GM20431 (cell line): ENCODE results near the gene PCGF1.

ENCODE experiments used
- in situ Hi-C: fragments of 300-500 bp; cut with MseI, MboI; formaldehyde crosslinking; loops from one replicate; pipeline ENCODE4 v1.15.0; 2020; ENCODE audit warnings: low sequenced_read_pairs; ENCODE audit not compliant: unreplicated experiment

The PCGF1 gene

DNA sequence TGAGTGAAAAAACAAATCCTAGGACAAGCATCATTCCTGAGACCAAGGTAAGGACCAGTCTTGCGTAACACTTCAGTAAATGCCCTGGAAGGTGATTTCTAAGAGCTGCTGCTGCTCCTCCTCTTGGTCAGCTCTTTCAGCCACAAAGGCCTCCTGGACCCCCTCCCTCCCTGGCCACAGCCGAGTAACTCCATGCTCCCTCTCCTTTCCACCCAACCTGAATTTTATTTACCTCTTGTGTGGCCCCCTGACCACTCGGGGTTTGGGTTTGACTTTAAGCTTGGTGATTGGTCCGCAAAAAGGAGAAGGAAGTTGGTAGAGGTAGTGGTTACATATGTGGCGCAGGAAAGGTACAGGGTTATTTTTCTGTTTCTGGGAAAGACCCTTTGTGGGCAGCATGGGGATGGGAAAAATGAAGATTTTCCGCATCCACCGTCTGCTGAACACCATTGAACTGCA is 31.4 kb upstream of the PCGF1 start:
- in situ Hi-C loops, result no loop called here

DNA sequence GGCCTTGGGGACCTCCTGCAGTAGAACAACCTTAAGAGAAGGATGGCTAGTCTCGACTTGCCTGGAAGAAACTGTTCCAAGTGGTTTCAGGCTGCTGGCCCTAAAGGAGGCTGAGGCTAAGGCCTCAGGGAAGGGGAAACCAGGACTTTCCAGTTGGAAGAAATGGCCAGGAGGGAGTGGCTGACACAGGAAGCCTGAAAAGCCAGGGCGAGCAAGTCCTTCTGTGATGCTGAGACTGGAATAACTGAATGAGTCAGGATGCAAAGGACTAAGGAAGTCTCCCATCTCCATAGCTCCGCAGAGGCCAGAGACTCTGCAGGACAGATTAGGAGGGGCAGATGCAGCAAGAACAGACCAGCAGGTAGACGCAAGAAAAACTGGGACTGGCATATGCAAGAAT is 29.6 kb upstream of the PCGF1 start:
- in situ Hi-C loops, result no loop called here

DNA sequence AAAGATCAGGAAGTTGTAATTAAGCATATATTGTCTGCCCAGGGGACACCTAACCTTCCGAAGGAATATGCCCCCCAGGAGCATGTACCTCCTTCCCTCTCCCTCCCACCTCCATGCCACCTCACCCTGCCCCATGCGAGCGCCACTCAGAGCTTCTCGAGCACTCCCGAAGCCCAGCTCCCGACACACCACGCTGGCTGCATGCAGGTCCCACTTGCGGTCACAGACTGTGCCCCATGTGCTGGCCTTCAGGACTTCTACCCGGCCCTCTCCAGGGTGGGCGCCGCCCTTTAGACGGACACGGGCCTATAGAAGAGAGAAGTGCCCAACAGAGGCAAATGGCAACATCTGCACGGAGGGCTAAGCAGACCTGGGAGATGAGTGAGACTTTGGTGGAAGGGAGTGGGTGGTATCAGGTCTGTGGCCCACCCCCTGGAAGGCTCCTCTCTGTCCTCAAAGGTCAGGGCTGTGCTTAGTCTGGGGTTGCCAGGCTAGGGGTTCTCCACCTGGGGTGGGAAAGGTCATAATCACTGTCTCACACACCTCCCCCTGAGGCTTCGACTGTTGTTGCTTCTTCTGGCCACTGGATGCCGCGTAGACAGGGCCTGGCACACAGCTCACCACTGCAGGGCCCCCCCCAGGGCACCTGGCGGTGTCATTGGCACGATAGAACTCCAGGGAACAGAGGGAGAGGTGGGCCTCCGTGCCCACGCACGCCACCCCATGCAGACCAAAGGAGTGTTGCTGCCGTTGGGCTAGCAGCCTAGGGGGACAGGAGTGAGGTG is 28.9 kb upstream of the PCGF1 start:
- in situ Hi-C loops, result no loop called here

DNA sequence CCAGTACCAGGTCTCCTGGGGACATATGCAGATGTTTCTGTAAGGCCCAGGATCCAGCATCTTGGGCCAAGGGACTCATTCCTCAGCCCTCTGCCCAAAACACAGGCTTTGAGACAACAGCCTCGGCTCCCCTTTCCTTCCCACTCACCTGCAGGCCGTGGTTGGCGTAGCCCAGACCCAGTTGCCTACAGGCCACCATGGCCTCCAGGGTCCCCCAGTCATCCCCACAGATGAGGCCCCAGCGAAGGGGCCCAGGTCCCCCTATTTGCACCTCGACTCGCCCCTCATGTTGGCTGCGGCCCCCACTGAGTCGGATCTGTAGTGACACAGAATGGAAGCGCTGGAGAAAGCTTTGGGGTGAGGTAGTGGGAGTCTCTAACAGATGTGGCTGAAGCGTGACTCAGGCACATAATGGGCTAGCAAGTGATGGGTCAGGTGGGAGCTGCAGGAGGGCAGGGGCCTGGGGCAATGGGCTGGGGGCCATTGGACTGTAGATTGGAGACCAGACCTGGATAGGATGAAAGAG is 28.0 kb upstream of the PCGF1 start:
- in situ Hi-C loops, result no loop called here

GRCh38 chr2:74534411-74534810 is 26.9 kb upstream of the PCGF1 start:
- in situ Hi-C loops, result no loop called here

GRCh38 chr2:74533464-74533863 is 26.0 kb upstream of the PCGF1 start:
- in situ Hi-C loops, result no loop called here

GRCh38 chr2:74532222-74532621 is 24.7 kb upstream of the PCGF1 start:
- in situ Hi-C loops, result no loop called here

- in situ Hi-C loops, result no loop called here
Observed at GRCh38 chr2:74531666-74532065, 24.2 kb upstream of the PCGF1 start.

DNA sequence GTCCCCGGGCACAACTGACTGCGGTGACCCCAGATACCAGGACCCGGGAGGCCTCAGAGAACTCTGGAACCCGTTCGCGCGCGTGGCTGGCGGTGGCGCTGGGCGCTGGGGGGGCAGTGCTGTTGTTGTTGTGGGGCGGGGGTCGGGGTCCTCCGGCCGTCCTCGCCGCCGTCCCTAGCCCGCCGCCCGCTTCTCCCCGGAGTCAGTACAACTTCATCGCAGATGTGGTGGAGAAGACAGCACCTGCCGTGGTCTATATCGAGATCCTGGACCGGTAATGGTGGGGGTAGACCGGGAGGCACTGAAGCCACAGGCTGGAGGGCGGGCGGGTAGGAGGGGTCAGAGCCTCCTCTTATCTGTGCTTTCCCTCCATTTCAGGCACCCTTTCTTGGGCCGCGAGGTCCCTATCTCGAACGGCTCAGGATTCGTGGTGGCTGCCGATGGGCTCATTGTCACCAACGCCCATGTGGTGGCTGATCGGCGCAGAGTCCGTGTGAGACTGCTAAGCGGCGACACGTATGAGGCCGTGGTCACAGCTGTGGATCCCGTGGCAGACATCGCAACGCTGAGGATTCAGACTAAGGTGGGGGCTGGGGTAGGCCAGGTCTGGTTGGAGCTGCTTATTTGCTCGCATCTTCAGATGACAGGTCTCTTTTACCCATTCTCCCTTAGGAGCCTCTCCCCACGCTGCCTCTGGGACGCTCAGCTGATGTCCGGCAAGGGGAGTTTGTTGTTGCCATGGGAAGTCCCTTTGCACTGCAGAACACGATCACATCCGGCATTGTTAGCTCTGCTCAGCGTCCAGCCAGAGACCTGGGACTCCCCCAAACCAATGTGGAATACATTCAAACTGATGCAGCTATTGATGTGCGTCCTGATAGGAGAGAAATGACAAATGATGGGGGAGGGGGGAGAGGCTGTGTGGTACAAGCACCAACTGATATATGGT is 23.0 kb upstream of the PCGF1 start:
- in situ Hi-C loops, result no loop called here

GRCh38 chr2:74529357-74530238 is 22.1 kb upstream of the PCGF1 start, which contains the start of the genes AUP1 and HTRA2:
AUP1 (minus strand) TSS chr2:74529706; CDS start chr2:74529629, 77 bp downstream.
HTRA2 (plus strand) TSS chr2:74529933; CDS start chr2:74530007, 74 bp downstream.
- in situ Hi-C loops, result no loop called here

DNA sequence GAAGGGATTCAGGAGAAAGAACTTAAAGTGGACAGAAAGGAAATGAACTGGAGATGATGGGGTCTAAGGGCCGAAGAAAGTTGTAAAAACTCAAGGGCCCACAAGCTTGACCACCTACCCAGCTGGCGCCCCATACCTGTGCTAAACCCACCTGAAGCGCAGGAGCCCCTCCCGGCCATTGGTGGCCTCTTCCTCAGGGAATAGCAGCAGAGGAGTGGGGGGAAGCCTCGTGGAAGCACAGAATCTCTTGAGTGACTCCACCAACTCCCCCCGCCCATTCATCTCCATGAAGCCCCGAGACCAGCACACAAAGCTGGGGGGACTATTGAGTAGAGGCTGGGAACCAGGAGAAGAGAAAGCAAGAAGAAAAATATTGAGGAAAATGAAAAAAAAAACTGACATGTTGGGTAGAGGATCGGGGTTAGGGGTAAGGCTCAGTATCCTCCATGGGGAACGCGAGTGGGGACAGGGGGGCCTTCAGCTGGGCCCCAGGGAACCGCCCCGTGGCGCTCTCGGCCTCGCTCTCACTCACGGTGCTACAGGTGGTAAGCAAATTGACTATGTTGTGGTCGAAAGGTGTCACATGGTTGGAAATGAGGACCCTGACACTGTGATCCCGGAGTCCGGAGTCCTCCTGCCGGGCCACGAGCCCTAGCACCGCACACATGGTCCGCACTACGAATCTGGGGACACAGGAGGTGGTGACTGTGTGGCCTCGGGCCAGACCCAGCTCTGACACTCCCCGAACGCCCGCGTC is 21.3 kb upstream of the PCGF1 start:
- in situ Hi-C loops, result no loop called here

- in situ Hi-C loops, result no loop called here
Observed at GRCh38 chr2:74527741-74528140, 20.2 kb upstream of the PCGF1 start.

GRCh38 chr2:74526649-74527230 is 19.2 kb upstream of the PCGF1 start:
- in situ Hi-C loops, result no loop called here

- in situ Hi-C loops, result no loop called here
Observed at GRCh38 chr2:74525717-74526648, 18.5 kb upstream of the PCGF1 start, which contains the start of gene DQX1. DQX1 (minus strand) TSS chr2:74526231; CDS start chr2:74525729, 502 bp downstream.

- in situ Hi-C loops, result no loop called here
Observed at GRCh38 chr2:74524955-74525716, 17.6 kb upstream of the PCGF1 start.

- in situ Hi-C loops, result no loop called here
Observed at GRCh38 chr2:74524005-74524404, 16.5 kb upstream of the PCGF1 start.

- in situ Hi-C loops, result no loop called here
Observed at GRCh38 chr2:74522516-74522915, 15.0 kb upstream of the PCGF1 start.
